ENCODE results near the gene USP6NL.
"Not testable (repeated sequence)": the region's sequence is repeated elsewhere in the genome, so short reads cannot be mapped to it uniquely, and the experiment has no call there.

The USP6NL gene

GRCh38 chr10:11611248-11612020, at the start of gene USP6NL:
Gene USP6NL, minus strand, starts transcription at chr10:11611650. Its CDS starts 14,016 bp downstream, at chr10:11597634.
- DNase-seq (ENCODE audit: low spot score): peak; percentile 66

- no peak for DNase-seq (ENCODE audit: low spot score)
These were observed 47.4 kb upstream of the USP6NL start for GRCh38 chr10:11658801-11659368.

- no peak for DNase-seq (ENCODE audit: low spot score)
These were observed 44.4 kb upstream of the USP6NL start for GRCh38 chr10:11655836-11656235.

DNA sequence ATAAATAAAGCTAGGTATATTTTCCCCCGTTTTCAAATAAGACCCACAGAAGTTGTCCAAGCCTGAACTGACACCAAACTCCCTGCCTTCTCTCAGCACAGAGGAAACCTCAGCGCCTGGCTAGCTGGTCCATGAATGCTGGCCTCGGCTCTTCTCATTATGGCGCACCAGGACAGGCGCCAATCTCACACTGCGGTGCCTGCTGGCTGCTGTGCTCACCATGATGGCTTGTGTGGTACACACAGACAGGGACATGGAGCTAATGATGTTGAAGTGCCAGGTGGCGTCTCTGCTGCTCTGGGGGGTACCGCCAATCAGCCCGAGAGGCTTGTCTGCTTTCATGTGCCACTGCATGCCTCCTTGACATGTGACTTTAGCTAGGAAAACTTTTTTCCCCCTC, 43.2 kb upstream of the USP6NL start:
- DNase-seq (ENCODE audit: low spot score): no peak

- DNase-seq (ENCODE audit: low spot score): no peak
These were observed 42.5 kb upstream of the USP6NL start for GRCh38 chr10:11653758-11654471.

GRCh38 chr10:11647676-11648075, 36.2 kb upstream of the USP6NL start:
- peak; percentile 83 for DNase-seq (ENCODE audit: low spot score)

DNA sequence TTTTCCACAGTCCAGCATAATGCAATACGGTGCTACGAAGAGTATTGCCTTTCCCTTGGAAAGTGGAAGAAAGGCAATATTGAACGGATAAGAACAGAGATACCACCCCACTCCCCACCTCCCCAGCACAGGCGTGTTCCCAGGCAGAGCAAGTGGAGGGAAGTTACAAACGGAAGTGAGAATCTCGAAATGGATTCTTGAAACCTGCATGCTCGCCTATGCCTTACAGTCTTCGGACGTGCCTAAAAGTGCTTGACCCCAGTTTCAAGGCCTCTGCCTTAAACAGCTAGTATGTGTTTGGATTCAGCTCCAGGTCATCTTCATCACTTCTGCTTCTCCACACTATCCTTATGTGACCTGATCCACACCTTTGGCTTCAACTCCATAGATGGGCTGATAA, 35.0 kb upstream of the USP6NL start:
- no peak for DNase-seq (ENCODE audit: low spot score)

GRCh38 chr10:11643039-11643438, 31.6 kb upstream of the USP6NL start:
- DNase-seq (ENCODE audit: low spot score): no peak

DNA sequence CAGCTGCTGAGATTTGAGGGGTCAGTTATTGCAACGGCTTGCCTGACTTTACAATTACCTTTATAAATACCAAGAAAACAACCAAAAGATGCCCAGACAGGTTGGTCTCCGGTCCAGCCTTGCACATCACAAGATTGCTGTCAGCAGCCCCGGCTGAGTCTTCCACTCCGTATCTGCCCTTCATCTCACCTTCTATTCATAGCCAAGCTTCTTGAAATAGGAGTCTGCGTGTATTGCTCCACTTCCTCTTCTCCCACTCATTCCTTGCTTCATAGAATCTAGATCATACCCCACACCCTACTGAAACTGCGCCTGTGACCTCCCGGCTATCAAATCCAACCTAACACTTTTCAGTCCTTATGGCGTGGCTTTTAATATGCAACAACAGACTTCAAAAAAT, 31.1 kb upstream of the USP6NL start:
- DNase-seq (ENCODE audit: low spot score): no peak

DNA sequence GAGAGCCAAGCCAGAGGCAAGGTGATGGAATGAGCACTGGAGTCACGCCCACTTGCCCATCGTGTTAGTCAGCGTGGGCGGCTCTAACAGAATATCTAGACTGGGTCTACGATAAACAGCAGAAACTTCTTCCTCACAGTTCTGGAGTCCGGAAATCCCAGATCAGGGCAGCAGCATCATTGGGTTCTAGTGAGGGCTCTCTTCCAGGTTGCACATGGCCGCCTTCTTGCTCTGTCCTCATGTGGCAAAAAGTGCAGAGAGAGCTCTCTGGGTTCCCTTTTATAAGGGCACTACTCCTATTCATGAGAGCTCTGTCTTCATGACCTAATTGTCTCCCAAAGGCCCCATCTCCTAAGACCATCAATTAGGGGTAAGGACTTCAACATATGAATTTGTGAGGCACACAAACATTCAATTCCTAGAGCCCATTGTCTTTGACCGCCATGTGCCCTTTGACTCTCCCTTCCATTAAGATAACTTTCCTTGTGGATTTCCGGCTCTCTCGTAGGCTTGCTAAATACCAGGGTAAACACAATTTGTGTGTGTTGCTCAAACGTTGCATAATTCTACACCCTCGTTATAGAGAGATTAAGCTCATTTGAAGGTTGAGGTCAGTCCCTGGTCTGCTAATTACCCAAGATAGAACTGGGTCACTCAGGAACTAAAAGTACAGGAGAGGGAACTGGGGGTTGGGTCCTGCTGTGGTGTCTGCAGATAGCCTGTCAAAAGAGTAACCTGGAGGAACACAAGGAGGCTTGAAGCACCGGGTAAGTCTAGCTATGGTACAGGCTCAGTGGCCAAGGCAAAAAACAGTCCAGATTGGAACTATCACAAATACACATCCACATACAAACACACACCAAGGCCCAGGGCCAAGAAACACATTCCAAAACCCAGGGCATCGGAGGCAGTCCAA, 28.7 kb upstream of the USP6NL start:
- DNase-seq (ENCODE audit: low spot score): no peak

DNA sequence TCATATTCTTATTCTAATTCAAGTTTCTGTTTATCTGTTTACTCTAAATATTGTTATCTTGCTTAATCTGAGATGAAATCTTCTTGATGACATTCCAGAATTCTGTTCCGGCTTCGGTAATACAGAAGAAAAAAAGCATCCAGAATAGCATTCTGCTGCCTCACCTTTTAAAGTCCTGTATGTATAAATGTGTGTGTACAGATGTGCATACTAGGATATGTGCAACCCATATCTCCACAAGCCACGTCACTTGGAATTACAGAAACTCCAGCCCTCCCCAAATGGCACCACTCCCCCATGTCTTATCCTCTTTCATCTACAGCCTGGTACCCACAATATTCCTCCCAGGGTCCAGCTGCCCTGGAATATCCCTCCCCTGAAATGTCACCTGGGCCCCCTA, 27.9 kb upstream of the USP6NL start:
- no peak for DNase-seq (ENCODE audit: low spot score)

DNA sequence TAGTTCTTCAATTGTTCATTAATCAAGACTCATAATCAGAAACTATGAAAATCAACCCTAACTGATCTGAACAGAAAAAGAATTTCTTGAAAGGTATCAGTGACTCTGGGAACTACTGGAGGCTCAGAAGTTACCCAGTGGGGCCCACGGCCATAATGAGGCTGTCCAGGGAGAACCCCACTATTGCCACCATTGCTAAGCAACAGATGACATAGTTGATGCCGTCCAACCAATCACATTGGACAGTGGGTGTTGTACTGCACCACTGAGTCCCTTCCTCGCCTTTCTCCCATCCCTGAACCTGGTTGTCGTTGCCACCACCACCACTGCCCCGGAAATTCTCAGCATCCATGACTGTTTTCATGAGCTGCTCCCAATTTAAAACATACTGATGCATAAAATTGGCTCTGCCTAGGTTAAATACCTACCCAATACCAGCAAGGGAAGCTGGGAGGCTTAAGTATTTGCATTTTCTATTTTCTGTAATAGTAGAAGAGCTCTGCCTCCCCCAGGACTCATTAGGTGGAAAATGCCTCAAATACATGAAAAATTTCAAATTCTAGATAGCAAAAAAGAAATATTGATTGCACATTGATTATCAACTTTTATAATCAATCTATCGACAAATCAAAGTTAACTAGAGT, 26.7 kb upstream of the USP6NL start:
- no peak for DNase-seq (ENCODE audit: low spot score)

GRCh38 chr10:11636697-11637303, 25.4 kb upstream of the USP6NL start:
- DNase-seq (ENCODE audit: low spot score): no peak

GRCh38 chr10:11631890-11632587, 20.6 kb upstream of the USP6NL start:
- DNase-seq (ENCODE audit: low spot score): no peak

GRCh38 chr10:11631291-11631690, 19.8 kb upstream of the USP6NL start:
- DNase-seq (ENCODE audit: low spot score): no peak

- no peak for DNase-seq (ENCODE audit: low spot score)
These were observed 18.3 kb upstream of the USP6NL start for GRCh38 chr10:11629731-11630130.

- DNase-seq (ENCODE audit: low spot score): not testable (repeated sequence)
These were observed 16.5 kb upstream of the USP6NL start for GRCh38 chr10:11627941-11628340.

DNA sequence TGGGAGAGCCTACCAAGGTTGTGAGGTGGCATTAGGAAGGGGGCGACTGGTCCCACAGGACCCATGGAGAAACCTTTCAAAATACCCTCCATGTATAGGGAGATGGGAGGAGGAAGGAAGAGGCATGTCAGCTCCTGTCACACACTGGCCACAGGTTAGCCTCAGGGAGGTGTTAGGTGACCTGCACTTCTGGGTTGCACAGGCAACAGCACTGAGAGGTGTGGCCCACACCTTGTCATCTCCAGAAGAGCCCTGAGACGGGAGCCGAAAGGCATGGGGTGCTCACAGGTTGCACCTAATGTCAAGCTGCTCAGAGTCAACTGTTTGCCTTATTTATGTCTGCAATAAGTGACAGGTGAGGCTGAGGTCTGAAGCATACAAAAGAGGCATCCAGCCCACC, 14.6 kb upstream of the USP6NL start:
- DNase-seq (ENCODE audit: low spot score): no peak

GRCh38 chr10:11625019-11625735, 13.7 kb upstream of the USP6NL start:
- DNase-seq (ENCODE audit: low spot score): no peak

DNA sequence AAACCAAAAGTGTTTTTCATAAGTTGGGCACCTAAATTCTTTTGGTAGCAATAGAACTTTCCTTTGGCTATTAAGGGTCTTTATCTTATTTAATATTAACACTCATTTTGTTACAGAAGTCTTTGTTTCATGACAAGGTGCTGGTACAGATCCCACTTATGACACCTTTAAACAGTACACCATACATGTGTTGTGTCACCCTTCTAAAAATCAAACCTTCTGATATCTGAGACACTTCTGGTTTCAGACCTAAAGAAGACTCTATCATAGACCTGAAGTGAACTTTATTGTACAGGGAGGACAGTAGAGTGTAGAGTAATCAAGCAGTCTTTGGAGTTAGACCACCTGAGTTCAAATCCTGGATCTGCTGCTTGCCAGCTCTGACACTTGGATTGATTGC, 5.8 kb upstream of the USP6NL start:
- no peak for DNase-seq (ENCODE audit: low spot score)
